ENCODE measurements around the gene OR5V1.
"Not testable (repeated sequence)": the region's sequence is repeated elsewhere in the genome, so short reads cannot be mapped to it uniquely, and the experiment has no call there.

OR5V1 gene

GRCh38 chr6:29325777-29326176, 42.9 kb downstream of the OR5V1 start:
- no peak for TF ChIP-seq CTCF (conservative IDR thresholded peaks at IDR 0.05; ENCODE audit: control insufficient read depth, insufficient read depth, low read depth, low read length)
- no peak overlapping the region for H3K4me3 ChIP-seq (ENCODE audit: control insufficient read depth, low read depth, low read length)
- no peak for DNase-seq (ENCODE audit: low read depth)

DNA sequence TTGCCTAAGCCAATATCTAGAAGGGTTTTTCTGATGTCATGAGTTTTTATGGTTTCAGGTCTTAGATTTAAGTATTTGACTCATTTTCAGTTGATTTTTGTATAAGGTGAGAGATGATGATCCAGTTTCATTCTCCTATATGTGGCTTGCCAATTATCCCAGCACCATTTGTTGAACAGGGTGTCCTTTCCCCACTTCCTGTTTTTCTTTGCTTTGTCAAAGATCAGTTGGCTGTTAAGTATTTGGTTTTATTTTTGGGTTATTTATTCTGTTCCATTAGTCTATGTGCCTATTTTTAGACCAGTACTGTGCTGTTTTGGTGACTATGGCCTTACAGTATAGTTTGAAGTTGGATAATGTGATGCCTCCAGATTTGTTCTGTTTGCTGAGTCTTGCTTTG, 45.3 kb downstream of the OR5V1 start:
- not testable (repeated sequence) for DNase-seq (ENCODE audit: low read depth); H3K4me3 ChIP-seq (ENCODE audit: control insufficient read depth, low read depth, low read length)

- DNase-seq (ENCODE audit: low read depth), result no peak
- TF ChIP-seq CTCF (conservative IDR thresholded peaks at IDR 0.05; ENCODE audit: control insufficient read depth, insufficient read depth, low read depth, low read length), result no peak
- H3K4me3 ChIP-seq (ENCODE audit: control insufficient read depth, low read depth, low read length), result no peak overlapping the region
These were observed 48.7 kb downstream of the OR5V1 start for GRCh38 chr6:29319931-29320330.

All from fibroblast of mammary gland (primary cell).